H9 (cell line): ENCODE measurements around the gene CACNB2. TPM values are rescaled to one million over a fixed set of nuclear protein-coding genes. Genes with fewer than 3 reads are reported as not detected.

Experiments used
- DNase-seq: peaks from one replicate; pipeline ENCODE4 v3.0.0-alpha.2; 2017
- H2AFZ ChIP-seq: one replicate; pipeline ENCODE4 v1.6.1; 2013; ENCODE audit warnings: mild to moderate bottlenecking, low read length, control low read depth, moderate library complexity
- H2AK5ac ChIP-seq: 2 replicates; pipeline ENCODE4 v1.6.1; 2013; ENCODE audit warnings: low read length, control low read depth, mixed read lengths; ENCODE audit not compliant: insufficient read length
- H2BK120ac ChIP-seq: one replicate; pipeline ENCODE4 v1.6.1; 2013; ENCODE audit warnings: low read depth, mild to moderate bottlenecking, low read length, control low read depth, inconsistent platforms; ENCODE audit not compliant: poor library complexity, severe bottlenecking
- H2BK12ac ChIP-seq: 2 replicates; pipeline ENCODE4 v1.6.1; 2013; ENCODE audit warnings: low read length, control low read depth, mixed read lengths, low read depth; ENCODE audit not compliant: insufficient read length
- H2BK15ac ChIP-seq: 2 replicates; pipeline ENCODE4 v1.6.1; 2013; ENCODE audit warnings: low read depth, low read length, control low read depth
- H2BK20ac ChIP-seq: one replicate; pipeline ENCODE4 v1.6.1; 2013; ENCODE audit warnings: low read depth, mild to moderate bottlenecking, low read length, control low read depth, inconsistent platforms; ENCODE audit not compliant: poor library complexity, severe bottlenecking
- H2BK5ac ChIP-seq: 2 replicates; pipeline ENCODE4 v1.6.1; 2013; ENCODE audit warnings: low read length, control low read depth, mixed read lengths; ENCODE audit not compliant: insufficient read length
- H3K14ac ChIP-seq: 2 replicates; pipeline ENCODE4 v1.6.1; 2013; ENCODE audit warnings: low read length, control low read depth; ENCODE audit not compliant: insufficient read depth
- H3K18ac ChIP-seq: 2 replicates; pipeline ENCODE4 v1.6.1; 2013; ENCODE audit warnings: low read depth, mild to moderate bottlenecking, mixed read lengths, low read length, control low read depth; ENCODE audit not compliant: insufficient read length
- H3K23ac ChIP-seq: 2 replicates; pipeline ENCODE4 v1.6.1; 2013; ENCODE audit warnings: low read length, control low read depth, mixed read lengths, low read depth; ENCODE audit not compliant: insufficient read length
- H3K23me2 ChIP-seq: 2 replicates; pipeline ENCODE4 v1.6.1; 2013; ENCODE audit warnings: low read depth, mild to moderate bottlenecking, mixed read lengths, low read length, control low read depth; ENCODE audit not compliant: insufficient read length, poor library complexity, severe bottlenecking
- H3K27ac ChIP-seq: 2 replicates; pipeline ENCODE4 v1.5.1; 2013; ENCODE audit warnings: low read length, control low read depth, mixed read lengths, low read depth; ENCODE audit not compliant: insufficient read length
- H3K27me3 ChIP-seq: 2 replicates; pipeline ENCODE4 v1.6.1; 2013; ENCODE audit warnings: low read length, control low read depth, inconsistent platforms; ENCODE audit not compliant: insufficient read depth
- H3K4ac ChIP-seq: 2 replicates; pipeline ENCODE4 v1.6.1; 2013; ENCODE audit warnings: low read depth, mild to moderate bottlenecking, control low read depth, inconsistent platforms, low read length, moderate library complexity
- H3K4me1 ChIP-seq: 2 replicates; pipeline ENCODE4 v1.6.1; 2013; ENCODE audit warnings: low read length, control low read depth, inconsistent platforms; ENCODE audit not compliant: insufficient read depth
- H3K4me2 ChIP-seq: 2 replicates; pipeline ENCODE4 v1.6.1; 2013; ENCODE audit warnings: low read length, control low read depth, mixed read lengths; ENCODE audit not compliant: insufficient read length, insufficient read depth
- H3K56ac ChIP-seq: 2 replicates; pipeline ENCODE4 v1.6.1; 2013; ENCODE audit warnings: low read depth, mild to moderate bottlenecking, mixed read lengths, low read length, control low read depth; ENCODE audit not compliant: insufficient read length
- H3K79me1 ChIP-seq: 2 replicates; pipeline ENCODE4 v1.6.1; 2013; ENCODE audit warnings: low read depth, mild to moderate bottlenecking, moderate library complexity, low read length, control low read depth, inconsistent platforms; ENCODE audit not compliant: insufficient read depth, poor library complexity, severe bottlenecking
- H3K79me2 ChIP-seq: 2 replicates; pipeline ENCODE4 v1.6.1; 2013; ENCODE audit warnings: low read length, control low read depth, inconsistent platforms; ENCODE audit not compliant: insufficient read depth
- H3K9ac ChIP-seq: 2 replicates; pipeline ENCODE4 v1.6.1; 2013; ENCODE audit warnings: low read length, control low read depth, mixed read lengths; ENCODE audit not compliant: insufficient read length; ENCODE audit errors: extremely low read depth
- H3K9me3 ChIP-seq: one replicate; pipeline ENCODE4 v1.6.1; 2013; ENCODE audit warnings: low read depth, low read length, inconsistent platforms; ENCODE audit not compliant: control insufficient read depth
- H3T11ph ChIP-seq: one replicate; pipeline ENCODE4 v1.6.1; 2013; ENCODE audit warnings: mild to moderate bottlenecking, low read length, control low read depth, inconsistent platforms
- H4K20me1 ChIP-seq: one replicate; pipeline ENCODE4 v1.6.1; 2013; ENCODE audit not compliant: control insufficient read depth, insufficient read length, insufficient read depth
- H4K5ac ChIP-seq: 2 replicates; pipeline ENCODE4 v1.6.1; 2013; ENCODE audit warnings: low read depth, mild to moderate bottlenecking, mixed read lengths, low read length, control low read depth; ENCODE audit not compliant: insufficient read length
- H4K8ac ChIP-seq: replicated peaks from 2 replicates; pipeline ENCODE4 v1.6.1; 2013; ENCODE audit warnings: low read length, control low read depth, mixed read lengths, low read depth; ENCODE audit not compliant: insufficient read length
- H4K91ac ChIP-seq: 2 replicates; pipeline ENCODE4 v1.6.1; 2013; ENCODE audit warnings: low read depth, mild to moderate bottlenecking, moderate library complexity, mixed read lengths, low read length, control low read depth; ENCODE audit not compliant: insufficient read length
- H3K27ac Mint-ChIP-seq, 3 experiments: 2 replicates in 2 of 3; 3 replicates in 1 of 3; pipeline ENCODE4 v1.8.0; 2020 to 2021; ENCODE audit warnings: mixed read lengths in 3 of 3, mild to moderate bottlenecking in 1 of 3, moderate library complexity in 1 of 3
- H3K27me3 Mint-ChIP-seq: 2 replicates; pipeline ENCODE4 v1.8.0; 2021; ENCODE audit warnings: low read depth, mild to moderate bottlenecking, moderate library complexity, mixed read lengths
- H3K36me3 Mint-ChIP-seq, 3 experiments: 2 replicates in 2 of 3; 3 replicates in 1 of 3; pipeline ENCODE4 v1.8.0; 2020 to 2021; ENCODE audit warnings: low read depth in 3 of 3, mixed read lengths in 3 of 3; ENCODE audit not compliant: insufficient read depth in 1 of 3
- H3K4me1 Mint-ChIP-seq, 2 experiments: 2 replicates each; pipeline ENCODE4 v1.8.0; 2020; ENCODE audit warnings: mixed read lengths in 2 of 2
- H3K4me3 Mint-ChIP-seq, 2 experiments: 2 replicates in 1 of 2; 3 replicates in 1 of 2; pipeline ENCODE4 v1.8.0; 2020 to 2021; ENCODE audit warnings: mild to moderate bottlenecking in 2 of 2, mixed read lengths in 2 of 2, moderate library complexity in 1 of 2
- H3K9me3 Mint-ChIP-seq, 2 experiments: 2 replicates in 1 of 2; 3 replicates in 1 of 2; pipeline ENCODE4 v1.8.0; 2020; ENCODE audit warnings: mild to moderate bottlenecking in 2 of 2, mixed read lengths in 2 of 2, moderate library complexity in 1 of 2
- WGBS: extraction: QIAGEN DNeasy Blood & Tissue Kit; methylation state at CpG from one replicate; pipeline ENCODE4 v1.1.7; 2013; ENCODE audit warnings: missing lambda C conversion rate, low lambda C conversion rate, mixed read lengths; ENCODE audit not compliant: insufficient read length; ENCODE audit errors: extremely low coverage; 5-methylcytosine and 5-hydroxymethylcytosine counted together
- total RNA-seq: library from RNA; stranded (reverse); gene quantifications from 2 replicates; pipeline ENCODE4 v1.2.1, GENCODE V29; 2021
- TF ChIP-seq, protein P1 (sequence below): fragments of 200-600 bp; sonication (generic); conservative IDR thresholded peaks from 3 replicates; pipeline ENCODE4 v1.8.0; 2021; ENCODE audit warnings: antibody characterized with exemption, mild to moderate bottlenecking

CACNB2 gene
- total RNA-seq, 1 experiment from 2014 or later = 2.6 TPM

DNA sequence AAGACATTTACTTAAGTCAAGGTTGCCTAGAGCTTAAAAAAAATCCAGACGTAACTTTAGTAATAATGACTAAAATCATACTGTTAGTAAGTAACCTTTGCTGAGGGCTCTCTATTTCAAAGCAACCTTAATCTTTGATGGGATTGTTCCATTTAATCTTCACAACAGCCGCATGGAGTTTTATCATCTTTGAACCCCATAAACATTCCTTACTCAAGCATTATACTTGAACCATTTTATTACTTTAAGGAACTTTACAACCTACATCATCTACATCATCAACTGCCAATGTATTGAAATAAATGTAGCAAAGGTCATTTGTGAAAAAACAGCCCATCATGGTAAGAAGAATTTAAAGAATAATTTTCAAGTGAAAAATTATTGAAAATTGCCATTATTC lies 22.9 kb upstream of the CACNB2 start:
- no peaks in the 10 kb centered on the region for H3K79me1 ChIP-seq
- H4K5ac ChIP-seq = no peak overlapping the region
- H3K56ac ChIP-seq = no peak overlapping the region
- no peaks in the 10 kb centered on the region for H3K9me3 ChIP-seq
- H3K9ac ChIP-seq = no peak overlapping the region
- Mint-ChIP-seq H3K27me3 (no peaks in the 10 kb centered on the region), H3K27ac (no peak overlapping the region), H3K36me3 (no peaks in the 10 kb centered on the region), H3K4me3 (no peak overlapping the region), H3K9me3 (no peaks in the 10 kb centered on the region), H3K4me1 (peaks cover 3% of the 10 kb centered on the region in 2 experiments; a peak in 2 of 4 replicates)
- H2BK5ac ChIP-seq = no peak overlapping the region
- no peak for DNase-seq
- H2BK20ac ChIP-seq = no peak overlapping the region
- H3K4me1 ChIP-seq = no peaks in the 10 kb centered on the region
- no peaks in the 10 kb centered on the region; the same call in 1 of the 2 replicates for H3K79me2 ChIP-seq
- H4K20me1 ChIP-seq = no peaks in the 10 kb centered on the region
- no peak overlapping the region for H2BK15ac ChIP-seq
- TF ChIP-seq, protein P1, sequence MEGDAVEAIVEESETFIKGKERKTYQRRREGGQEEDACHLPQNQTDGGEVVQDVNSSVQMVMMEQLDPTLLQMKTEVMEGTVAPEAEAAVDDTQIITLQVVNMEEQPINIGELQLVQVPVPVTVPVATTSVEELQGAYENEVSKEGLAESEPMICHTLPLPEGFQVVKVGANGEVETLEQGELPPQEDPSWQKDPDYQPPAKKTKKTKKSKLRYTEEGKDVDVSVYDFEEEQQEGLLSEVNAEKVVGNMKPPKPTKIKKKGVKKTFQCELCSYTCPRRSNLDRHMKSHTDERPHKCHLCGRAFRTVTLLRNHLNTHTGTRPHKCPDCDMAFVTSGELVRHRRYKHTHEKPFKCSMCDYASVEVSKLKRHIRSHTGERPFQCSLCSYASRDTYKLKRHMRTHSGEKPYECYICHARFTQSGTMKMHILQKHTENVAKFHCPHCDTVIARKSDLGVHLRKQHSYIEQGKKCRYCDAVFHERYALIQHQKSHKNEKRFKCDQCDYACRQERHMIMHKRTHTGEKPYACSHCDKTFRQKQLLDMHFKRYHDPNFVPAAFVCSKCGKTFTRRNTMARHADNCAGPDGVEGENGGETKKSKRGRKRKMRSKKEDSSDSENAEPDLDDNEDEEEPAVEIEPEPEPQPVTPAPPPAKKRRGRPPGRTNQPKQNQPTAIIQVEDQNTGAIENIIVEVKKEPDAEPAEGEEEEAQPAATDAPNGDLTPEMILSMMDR = no peak
- no peak overlapping the region for H4K8ac ChIP-seq
- H3K14ac ChIP-seq = no peak overlapping the region
- H2BK12ac ChIP-seq = no peak overlapping the region
- H3K23me2 ChIP-seq = no peaks in the 10 kb centered on the region
- no peaks in the 10 kb centered on the region for H3K27me3 ChIP-seq
- no peak overlapping the region for H3K4me2 ChIP-seq
- no peak overlapping the region for H2AFZ ChIP-seq
- no peak overlapping the region for H3T11ph ChIP-seq
- WGBS = no CpG with 5 or more reads among the region's 2 CpGs
- no peak overlapping the region for H3K4ac ChIP-seq
- no peak overlapping the region for H2BK120ac ChIP-seq
- no peak overlapping the region for H2AK5ac ChIP-seq
- no peak overlapping the region for H4K91ac ChIP-seq
- H3K23ac ChIP-seq = no peak overlapping the region
- H3K27ac ChIP-seq = no peak overlapping the region
- H3K18ac ChIP-seq = no peak overlapping the region
